GM13976 (cell line): ENCODE data around the gene PXDN.
"Not testable (repeated sequence)": the region's sequence is repeated elsewhere in the genome, so short reads cannot be mapped to it uniquely, and the experiment has no call there.

Source experiments
- DNase-seq: peaks from one replicate; pipeline ENCODE4 v3.0.0; 2012; ENCODE audit warnings: low spot score
- CTCF ChIP-seq: IDR thresholded peaks from 2 replicates; pipeline ENCODE4 v1.5.1; 2012; ENCODE audit warnings: borderline replicate concordance, mild to moderate bottlenecking; ENCODE audit not compliant: insufficient read depth; ENCODE audit errors: extremely low read depth, missing control alignments, control extremely low read depth
- in situ Hi-C: fragments of 300-500 bp; cut with MboI; formaldehyde crosslinking; loops from one replicate; pipeline ENCODE4 v1.12.0; 2022; ENCODE audit warnings: low sequenced_read_pairs, mixed read lengths, inconsistent platforms; ENCODE audit not compliant: unreplicated experiment

PXDN gene

GRCh38 chr2:1708476-1709334 lies 35.6 kb downstream of the PXDN start:
- no peak for TF ChIP-seq CTCF
- no peak for DNase-seq
- in situ Hi-C loops = no loop called here

DNA sequence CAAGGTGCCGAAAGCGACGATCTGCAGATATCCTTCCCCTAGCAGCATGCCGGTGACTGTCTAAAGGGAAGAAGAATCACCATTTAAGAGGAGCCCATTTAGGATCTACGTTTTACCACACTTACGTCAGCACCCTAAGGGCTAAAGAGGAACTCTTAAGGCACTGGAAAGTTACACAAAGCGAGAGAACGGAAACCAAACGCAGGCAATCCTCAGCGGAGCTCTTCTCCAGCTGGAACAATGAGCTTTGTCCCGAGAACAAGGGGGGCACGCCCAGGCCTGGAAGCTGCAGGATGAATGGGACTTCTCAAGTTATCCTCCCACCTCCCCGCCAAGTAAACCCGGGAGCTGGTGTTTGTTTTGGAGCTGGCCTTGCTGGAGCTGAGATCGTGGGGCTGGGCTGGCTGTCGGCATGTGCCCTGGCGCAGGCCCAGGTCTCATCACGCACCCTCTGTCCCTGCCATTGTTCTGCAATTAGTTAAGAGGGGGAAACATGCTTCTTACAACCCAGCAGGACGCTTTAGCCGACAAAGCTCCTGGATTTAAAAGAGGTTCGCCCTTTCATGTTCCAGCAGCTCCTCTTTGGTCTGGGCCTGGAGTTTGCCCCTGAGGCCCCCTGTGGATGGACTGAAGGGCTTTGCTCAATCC lies 36.4 kb downstream of the PXDN start:
- TF ChIP-seq CTCF = no peak
- in situ Hi-C loops = no loop called here
- no peak for DNase-seq

GRCh38 chr2:1706089-1706841 lies 38.0 kb downstream of the PXDN start:
- DNase-seq, in situ Hi-C loops: not testable (repeated sequence)

DNA sequence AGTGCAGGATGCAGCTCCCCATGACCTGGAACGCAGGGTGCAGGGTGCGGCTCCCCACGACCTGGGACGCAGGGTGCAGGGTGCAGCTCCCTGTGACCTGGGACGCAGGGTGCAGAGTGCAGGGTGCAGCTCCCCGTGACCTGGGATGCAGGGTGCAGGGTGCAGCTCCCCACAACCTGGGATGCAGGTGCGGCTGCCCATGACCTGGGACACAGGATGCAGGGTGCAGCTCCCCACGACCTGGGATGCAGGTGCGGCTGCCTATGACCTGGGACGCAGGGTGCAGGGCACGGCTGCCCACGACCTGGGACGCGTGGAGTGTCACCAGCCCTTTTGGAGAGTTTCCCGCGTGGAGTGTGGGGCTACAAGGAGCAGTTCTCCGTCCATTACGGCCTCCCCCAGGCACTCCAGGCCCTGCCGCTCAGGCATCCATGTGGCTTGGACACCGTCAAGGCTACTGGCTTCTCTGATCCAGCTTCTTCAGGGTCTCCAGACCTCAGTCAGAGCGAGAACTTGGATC lies 38.7 kb downstream of the PXDN start:
- in situ Hi-C loops = no loop called here
- DNase-seq = no peak
- no peak for TF ChIP-seq CTCF

GRCh38 chr2:1704631-1705556 lies 39.4 kb downstream of the PXDN start:
- in situ Hi-C loops = no loop called here
- no peak for DNase-seq
- TF ChIP-seq CTCF = no peak

- in situ Hi-C loops = no loop called here
- TF ChIP-seq CTCF = no peak
- DNase-seq = no peak
These were observed 42.1 kb downstream of the PXDN start for GRCh38 chr2:1702186-1702565.
